GM12801 (cell line): Measurements from ENCODE around the gene BICDL1.

ENCODE experiments used
- CTCF ChIP-seq: IDR thresholded peaks from one replicate; pipeline ENCODE4 v1.5.1; 2011; ENCODE audit warnings: control low read depth; ENCODE audit not compliant: insufficient read length; ENCODE audit errors: extremely low read depth

The BICDL1 gene

GRCh38 chr12:120102189-120103043, 113.4 kb downstream of the BICDL1 start:
- no peak for TF ChIP-seq CTCF

- TF ChIP-seq CTCF, result no peak
Measured at GRCh38 chr12:120103044-120103338, 114.0 kb downstream of the BICDL1 start.

- no peak for TF ChIP-seq CTCF
Measured at GRCh38 chr12:120103371-120103770, 114.3 kb downstream of the BICDL1 start.

- TF ChIP-seq CTCF, result no peak
Measured at GRCh38 chr12:120106151-120106550, 117.1 kb downstream of the BICDL1 start.

GRCh38 chr12:120109570-120110267, 120.7 kb downstream of the BICDL1 start:
- TF ChIP-seq CTCF, result no peak

GRCh38 chr12:120110550-120111501, 121.8 kb downstream of the BICDL1 start:
- TF ChIP-seq CTCF, result no peak

- no peak for TF ChIP-seq CTCF
Measured at GRCh38 chr12:120115066-120115465, 126.0 kb downstream of the BICDL1 start.
